Pancreas (tissue), 10 donors: ENCODE results near the gene FKBP4. TPM values are rescaled to one million over a fixed set of nuclear protein-coding genes. Genes with fewer than 3 reads are reported as not detected.

Experiments
- ATAC-seq, 4 donors: fragments of 200-7000 bp; cut with Tn5 transposase; one replicate each; pipeline versions ENCODE4 v1.8.0 to v1.9.1; 2020; ENCODE audit warnings: mild to moderate bottlenecking in 4 of 4, moderate library complexity in 4 of 4
- DNase-seq, 6 donors: peaks; one replicate each; pipeline ENCODE4 v3.0.0-alpha.2; 2020
- FAIRE-seq: peaks from 2 replicates; lab custom pipeline; 2012; peaks lifted over from hg19 to GRCh38; lab: Jason Lieb, UNC
- H3K27ac ChIP-seq, 4 donors: fragments of 200-600 bp; sonication (generic); 1 replicate in 3 of 4; 2 replicates in 1 of 4; pipeline versions ENCODE4 v1.5.0 to v1.8.0; 2020
- H3K27me3 ChIP-seq, 4 donors: fragments of 200-600 bp; one replicate each; pipeline ENCODE4 v1.8.0; 2021
- H3K36me3 ChIP-seq, 3 donors: fragments of 200-600 bp; sonication (generic) in 1 of 3; one replicate each; pipeline versions ENCODE4 v1.5.0 to v1.8.0; 2020 to 2021
- H3K4me1 ChIP-seq, 3 donors: fragments of 200-600 bp; one replicate each; pipeline ENCODE4 v1.8.0; 2021
- H3K4me3 ChIP-seq, 4 donors: fragments of 200-600 bp; sonication (generic) in 2 of 4; one replicate each; pipeline versions ENCODE4 v1.5.0 to v1.8.0; 2020 to 2021
- H3K9me3 ChIP-seq, 4 donors: fragments of 200-600 bp; one replicate each; pipeline ENCODE4 v1.8.0; 2021
- WGBS, 2 donors: extraction: QIAGEN DNeasy Blood & Tissue Kit; methylation state at CpG; one replicate each; pipeline ENCODE4 v1.1.7; 2013; 5-methylcytosine and 5-hydroxymethylcytosine counted together
- intact Hi-C, 3 donors: fragments of 100-400 bp; cut with DNase I; formaldehyde crosslinking; loops; one replicate each; pipeline versions ENCODE4 v1.11.1 to v1.14.2; 2022
- polyA plus RNA-seq, 2 donors: library from polyadenylated mRNA; stranded (reverse); fragments of 200-250 nt; gene quantifications; one replicate each; pipeline ENCODE4 v1.2.3, GENCODE V29; 2013
- total RNA-seq, 6 donors: library from RNA; stranded (reverse); fragmentation: NEBNext Ultra II Directional in 4 of 6; extraction: Animal tissue kit (Norgen Biotek cat#: 25700) in 4 of 6; gene quantifications; one replicate each; pipeline versions ENCODE4 v1.2.1 to v1.2.4, GENCODE V29; 2021 to 2023
- TF ChIP-seq, protein P1 (sequence below), 4 donors: fragments of 200-600 bp; sonication (generic) in 3 of 4; IDR thresholded peaks; one replicate each; pipeline versions ENCODE4 v1.5.0 to v1.8.0; 2021; ENCODE audit warnings: antibody characterized with exemption in 4 of 4
- donor health status: healthy with polysubstance abuse.
- donor health status: DM: no; HTN: no; CAD: no; lungs with moderate emphysema.
- donor health status: DM: no; HTN: no; CAD: no.
- donor health status: control.
- donor health status: control.
- donor health status: Bipolar disorder and iron deficiency.
- donor health status: DM: yes; HTN: yes; CAD: no.
- donor health status: DM: no; HTN: no; CAD: no.
- donor health status: DM: no; HTN: no; CAD: no.
- donor health status: DM: yes; HTN: yes; CAD: no.

The FKBP4 gene, protein sequence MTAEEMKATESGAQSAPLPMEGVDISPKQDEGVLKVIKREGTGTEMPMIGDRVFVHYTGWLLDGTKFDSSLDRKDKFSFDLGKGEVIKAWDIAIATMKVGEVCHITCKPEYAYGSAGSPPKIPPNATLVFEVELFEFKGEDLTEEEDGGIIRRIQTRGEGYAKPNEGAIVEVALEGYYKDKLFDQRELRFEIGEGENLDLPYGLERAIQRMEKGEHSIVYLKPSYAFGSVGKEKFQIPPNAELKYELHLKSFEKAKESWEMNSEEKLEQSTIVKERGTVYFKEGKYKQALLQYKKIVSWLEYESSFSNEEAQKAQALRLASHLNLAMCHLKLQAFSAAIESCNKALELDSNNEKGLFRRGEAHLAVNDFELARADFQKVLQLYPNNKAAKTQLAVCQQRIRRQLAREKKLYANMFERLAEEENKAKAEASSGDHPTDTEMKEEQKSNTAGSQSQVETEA
- total RNA-seq (10 to 100 TPM; 45.5 to 72.8 (median 51.0) TPM), polyA plus RNA-seq (10 to 100 TPM; 24.2 to 31.4 TPM)

DNA sequence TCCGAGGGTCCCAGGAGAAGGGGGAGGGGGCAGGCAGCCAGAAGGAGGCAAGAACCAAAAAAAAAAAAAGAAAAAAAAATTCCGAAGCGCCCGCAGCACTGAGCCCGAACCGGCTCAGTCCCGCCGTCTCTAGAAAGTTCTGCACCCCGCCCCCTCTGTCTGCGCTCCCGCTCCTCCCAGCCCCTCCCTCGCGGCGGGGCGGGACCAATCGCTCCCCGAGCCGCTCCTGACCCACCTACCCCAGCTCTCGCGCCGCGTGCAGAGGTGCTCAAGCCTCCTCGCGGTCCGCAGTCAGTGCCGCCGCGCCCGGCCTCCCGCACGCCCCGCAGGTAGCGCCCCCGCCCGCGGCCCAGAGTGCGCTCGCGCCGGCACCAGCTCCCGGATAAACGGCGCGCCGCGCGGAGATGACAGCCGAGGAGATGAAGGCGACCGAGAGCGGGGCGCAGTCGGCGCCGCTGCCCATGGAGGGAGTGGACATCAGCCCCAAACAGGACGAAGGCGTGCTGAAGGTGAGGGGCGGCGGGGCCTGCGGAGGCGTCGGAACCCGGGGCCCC is at the start of gene FKBP4:
TSS of gene FKBP4 (plus strand) at position 235 of the 554 bp plus-strand sequence. CDS start at position 405, 170 bp downstream.
- WGBS, 2 donors, result 0 to 1% methylated on average over 58 to 63 of the region's 63 CpGs
- FAIRE-seq, result no peak
- peak; percentile 90 to 96 (median 93) for DNase-seq
- TF ChIP-seq, protein P1, sequence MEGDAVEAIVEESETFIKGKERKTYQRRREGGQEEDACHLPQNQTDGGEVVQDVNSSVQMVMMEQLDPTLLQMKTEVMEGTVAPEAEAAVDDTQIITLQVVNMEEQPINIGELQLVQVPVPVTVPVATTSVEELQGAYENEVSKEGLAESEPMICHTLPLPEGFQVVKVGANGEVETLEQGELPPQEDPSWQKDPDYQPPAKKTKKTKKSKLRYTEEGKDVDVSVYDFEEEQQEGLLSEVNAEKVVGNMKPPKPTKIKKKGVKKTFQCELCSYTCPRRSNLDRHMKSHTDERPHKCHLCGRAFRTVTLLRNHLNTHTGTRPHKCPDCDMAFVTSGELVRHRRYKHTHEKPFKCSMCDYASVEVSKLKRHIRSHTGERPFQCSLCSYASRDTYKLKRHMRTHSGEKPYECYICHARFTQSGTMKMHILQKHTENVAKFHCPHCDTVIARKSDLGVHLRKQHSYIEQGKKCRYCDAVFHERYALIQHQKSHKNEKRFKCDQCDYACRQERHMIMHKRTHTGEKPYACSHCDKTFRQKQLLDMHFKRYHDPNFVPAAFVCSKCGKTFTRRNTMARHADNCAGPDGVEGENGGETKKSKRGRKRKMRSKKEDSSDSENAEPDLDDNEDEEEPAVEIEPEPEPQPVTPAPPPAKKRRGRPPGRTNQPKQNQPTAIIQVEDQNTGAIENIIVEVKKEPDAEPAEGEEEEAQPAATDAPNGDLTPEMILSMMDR (IDR thresholded peaks at IDR 0.05), result no peak
- H3K27ac ChIP-seq, result peak within 1 kb of the TSS; percentile 63 to 92 (median 80)
- H3K36me3 ChIP-seq, result peaks cover 0 to 19% (median 15%) of the 10 kb centered on the region in 3 donors
- H3K4me1 ChIP-seq, result peaks cover 15 to 17% (median 15%) of the 10 kb centered on the region in 3 donors
- H3K27me3 ChIP-seq, result no peaks in the 10 kb centered on the region
- H3K4me3 ChIP-seq, result peak within 1 kb of the TSS; percentile 68 to 94 (median 72)
- peak; percentile 88 to 96 (median 90) for ATAC-seq
- intact Hi-C loops, result no loop called here
- no peaks in the 10 kb centered on the region for H3K9me3 ChIP-seq

DNA sequence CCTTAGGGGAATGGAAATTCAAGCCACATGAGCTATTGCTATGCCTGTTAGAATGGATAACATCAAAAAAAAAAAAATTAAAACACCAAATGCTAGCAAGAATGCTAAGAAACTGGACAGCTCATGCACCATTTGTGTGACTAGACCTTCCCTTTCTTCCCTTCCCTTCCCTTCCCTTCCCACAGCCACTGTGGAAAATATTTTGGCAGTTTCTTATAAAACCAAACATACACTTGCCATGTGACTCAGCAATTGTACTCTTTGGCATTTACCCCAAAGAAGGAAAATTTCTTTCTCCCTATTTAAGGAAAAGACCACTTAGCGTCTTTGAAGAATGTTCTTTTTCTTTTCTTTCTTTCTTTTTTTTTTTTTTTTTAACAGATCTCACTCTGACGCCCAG is 49.1 kb upstream of the FKBP4 start:
- Histone ChIP-seq H3K27ac (no peak overlapping the region), H3K36me3 (no peaks in the 10 kb centered on the region), H3K27me3 (no peaks in the 10 kb centered on the region), H3K4me1 (no peaks in the 10 kb centered on the region), H3K9me3 (no peaks in the 10 kb centered on the region), H3K4me3 (no peak overlapping the region)
- intact Hi-C loops, result no loop called here
- no peak for DNase-seq
- FAIRE-seq, result no peak
- ATAC-seq, result no peak
- 43% methylated on average over 2 of the region's 2 CpGs for WGBS, 2 donors
- TF ChIP-seq, protein P1 (IDR thresholded peaks at IDR 0.05), result no peak

DNA sequence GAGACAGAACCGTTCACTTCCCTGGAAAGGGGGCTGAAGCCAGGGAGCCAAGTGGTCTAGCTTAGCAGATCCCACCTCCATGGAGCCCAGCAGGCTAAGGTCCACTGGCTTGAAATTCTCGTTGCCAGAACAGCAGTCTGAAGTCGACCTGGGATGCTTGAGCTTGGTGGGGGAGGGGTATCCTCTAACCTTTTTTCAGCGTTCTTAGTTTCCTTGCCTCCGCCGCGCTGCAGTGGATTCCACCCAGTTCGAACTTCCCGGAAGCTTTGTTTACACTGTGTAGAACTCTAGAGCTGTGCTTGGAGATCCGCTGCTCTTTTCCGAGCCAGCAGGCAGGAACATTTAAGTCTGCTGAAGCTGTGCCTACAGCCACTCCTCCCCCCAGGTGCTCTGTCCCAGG is 45.2 kb upstream of the FKBP4 start:
- Histone ChIP-seq H3K27me3 (no peaks in the 10 kb centered on the region), H3K4me3 (no peak overlapping the region), H3K36me3 (no peaks in the 10 kb centered on the region), H3K9me3 (no peaks in the 10 kb centered on the region), H3K27ac (no peak overlapping the region), H3K4me1 (no peaks in the 10 kb centered on the region)
- 50 to 56% methylated on average over 11 of the region's 11 CpGs for WGBS, 2 donors
- FAIRE-seq (no peak), ATAC-seq (no peak), DNase-seq (peak in 1 of 6 donors; percentile 9)
- intact Hi-C loops, result no loop called here
- TF ChIP-seq, protein P1 (IDR thresholded peaks at IDR 0.05), result no peak

DNA sequence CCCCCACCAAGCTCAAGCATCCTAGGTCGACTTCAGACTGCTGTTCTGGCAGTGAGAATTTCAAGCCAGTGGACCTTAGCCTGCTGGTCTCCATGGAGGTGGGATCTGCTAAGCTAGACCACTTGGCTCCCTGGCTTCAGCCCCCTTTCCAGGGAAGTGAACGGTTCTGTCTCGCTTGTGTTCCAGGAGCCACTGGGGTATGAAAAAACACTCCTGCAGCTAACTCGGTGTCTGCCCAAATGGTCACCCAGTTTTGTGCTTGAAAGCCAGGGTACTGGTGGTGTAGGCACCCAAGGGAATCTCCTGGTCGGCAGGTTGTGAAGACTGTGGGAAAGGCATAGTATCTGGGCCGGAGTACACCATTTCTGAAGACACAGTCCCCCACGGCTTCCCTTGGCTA is 44.6 kb upstream of the FKBP4 start:
- TF ChIP-seq, protein P1 (IDR thresholded peaks at IDR 0.05), result no peak
- Histone ChIP-seq H3K4me3 (no peak overlapping the region), H3K9me3 (no peaks in the 10 kb centered on the region), H3K27ac (no peak overlapping the region), H3K36me3 (no peaks in the 10 kb centered on the region), H3K27me3 (no peaks in the 10 kb centered on the region), H3K4me1 (no peaks in the 10 kb centered on the region)
- WGBS, 2 donors, result 53 to 70% methylated on average over 7 of the region's 7 CpGs
- intact Hi-C loops, result no loop called here
- ATAC-seq, result no peak
- peak in 1 of 6 donors; percentile 12 for DNase-seq
- no peak for FAIRE-seq
